Fibroblast of upper back skin (primary cell): ENCODE data around the gene SPSB3.
A peak's percentile ranks its signal among the peaks of the same experiment; 100 is the strongest.
"Not testable (repeated sequence)": the region's sequence is repeated elsewhere in the genome, so short reads cannot be mapped to it uniquely, and the experiment has no call there.

Experiments
- DNase-seq: peaks from one replicate; pipeline ENCODE4 v3.0.0-alpha.2; 2013

Gene SPSB3

DNA sequence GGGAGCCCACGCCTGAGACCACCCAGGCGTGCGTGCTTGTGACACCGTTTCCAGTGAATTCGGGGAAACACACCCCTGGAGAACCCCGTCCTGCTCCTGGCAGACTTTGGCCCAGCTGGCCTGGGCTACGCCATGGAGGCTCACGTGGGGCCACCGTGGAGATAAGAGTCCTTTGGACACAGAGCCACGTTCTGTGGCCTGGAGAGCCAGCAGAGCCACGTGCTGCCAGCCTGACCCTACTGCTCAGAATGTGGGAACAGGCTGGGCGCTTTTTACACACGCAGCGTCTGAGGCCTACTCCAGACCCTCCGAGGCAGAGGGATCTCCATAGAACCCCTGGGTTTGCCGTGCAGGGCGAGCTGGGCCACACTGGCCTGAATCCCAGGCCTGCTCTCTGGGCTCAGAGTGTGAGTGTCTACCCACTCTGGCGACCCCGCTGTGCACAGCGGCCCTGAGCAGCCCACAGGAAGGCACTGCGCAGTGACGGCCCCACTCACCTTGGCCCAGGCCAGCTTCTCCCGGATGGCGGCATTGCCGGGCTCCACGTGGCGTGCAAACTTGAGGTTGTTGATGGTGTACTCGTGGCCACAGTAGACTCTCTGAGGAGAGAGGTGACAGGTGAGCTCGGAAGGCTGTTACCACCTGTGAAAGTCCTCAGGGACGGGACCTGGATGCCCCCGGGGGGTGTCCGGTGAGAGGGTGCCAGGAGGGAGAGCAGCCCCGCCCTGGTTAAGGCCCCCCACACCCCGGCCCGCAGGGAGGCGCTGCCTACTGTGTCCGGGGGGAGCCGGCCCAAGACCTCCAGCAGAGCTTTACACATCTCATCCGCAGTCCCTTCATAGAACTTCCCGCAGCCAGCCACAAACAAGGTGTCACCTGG is 34.3 kb upstream of the SPSB3 start:
- no peak for DNase-seq

DNA sequence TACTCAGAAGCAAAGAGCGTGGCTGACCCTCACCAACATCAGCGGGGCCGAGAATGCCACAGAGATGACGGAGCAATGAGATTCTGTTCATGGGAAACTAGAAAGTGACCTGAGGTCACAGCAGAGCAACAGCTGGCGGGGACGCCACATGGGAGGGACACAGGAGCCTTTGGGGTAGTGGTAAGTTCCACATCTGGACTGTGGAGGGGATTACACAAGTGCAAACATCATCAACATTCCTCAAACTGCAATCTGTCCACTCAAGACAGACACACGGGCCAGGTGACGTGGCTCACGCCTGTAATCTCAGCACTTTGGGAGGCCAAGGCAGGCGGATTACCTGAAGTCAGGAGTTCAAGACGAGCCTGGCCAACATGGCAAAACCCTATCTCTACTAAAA is 33.1 kb upstream of the SPSB3 start:
- no peak for DNase-seq

DNA sequence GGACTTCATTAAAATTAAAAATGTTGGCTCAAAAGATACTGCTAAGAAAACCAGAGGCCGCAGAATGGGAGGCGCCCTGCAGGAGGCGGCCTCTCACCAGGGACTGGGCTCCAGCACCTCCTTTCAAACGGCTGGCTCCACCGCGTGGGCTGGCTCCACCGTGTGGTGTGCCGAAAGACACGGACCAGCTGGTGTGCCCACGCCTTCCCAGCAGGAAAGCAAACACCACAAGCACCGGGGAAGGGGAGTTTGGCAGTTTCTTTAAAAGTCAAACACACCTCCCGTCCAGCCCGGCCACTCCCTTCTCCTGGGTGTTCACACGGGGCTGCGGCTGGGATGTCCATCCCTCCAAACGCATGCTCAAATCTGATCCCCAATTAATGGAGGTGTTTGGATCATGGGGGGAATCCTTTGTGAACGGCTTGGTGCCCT is 30.4 kb upstream of the SPSB3 start:
- peak; percentile 55 for DNase-seq

DNA sequence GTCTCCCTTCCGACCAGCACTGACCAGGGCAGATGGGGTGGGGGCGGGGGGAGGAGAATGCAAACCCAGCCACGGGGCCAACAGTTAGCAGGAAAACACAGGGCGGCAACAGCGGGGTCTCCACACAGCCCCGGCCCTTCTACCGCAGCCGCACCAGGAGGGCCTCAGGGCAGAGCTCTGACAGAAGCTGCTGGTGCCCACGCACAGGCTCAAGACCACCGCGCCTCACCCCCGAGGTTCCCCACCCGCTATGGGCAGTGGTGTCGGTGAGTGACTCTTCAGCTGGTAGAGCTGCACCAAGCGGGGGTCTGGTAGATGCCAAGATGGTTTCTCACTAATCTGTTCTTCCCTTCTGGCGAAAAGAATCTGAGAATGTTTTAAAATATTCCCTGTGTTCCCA is 28.2 kb upstream of the SPSB3 start:
- no peak for DNase-seq

DNA sequence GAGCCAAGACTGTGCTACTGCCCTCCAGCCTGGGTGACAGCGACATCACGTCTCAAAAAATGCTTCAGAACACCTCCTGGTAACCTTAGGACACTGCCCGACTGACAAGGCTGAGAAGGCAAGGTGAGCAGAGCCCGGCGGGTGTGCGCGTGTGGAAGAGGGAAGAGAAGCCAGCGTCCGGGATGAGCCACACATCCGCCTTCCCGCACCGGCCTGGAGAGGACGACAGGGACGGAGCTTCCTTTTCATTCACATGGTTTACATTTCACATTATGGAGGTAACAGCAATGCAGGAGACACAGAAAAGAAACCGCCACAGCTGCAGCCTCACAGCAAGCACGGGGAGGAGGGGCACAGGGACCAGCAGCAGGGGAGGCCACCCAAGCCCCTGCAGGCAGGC is 27.7 kb upstream of the SPSB3 start:
- DNase-seq: no peak

DNA sequence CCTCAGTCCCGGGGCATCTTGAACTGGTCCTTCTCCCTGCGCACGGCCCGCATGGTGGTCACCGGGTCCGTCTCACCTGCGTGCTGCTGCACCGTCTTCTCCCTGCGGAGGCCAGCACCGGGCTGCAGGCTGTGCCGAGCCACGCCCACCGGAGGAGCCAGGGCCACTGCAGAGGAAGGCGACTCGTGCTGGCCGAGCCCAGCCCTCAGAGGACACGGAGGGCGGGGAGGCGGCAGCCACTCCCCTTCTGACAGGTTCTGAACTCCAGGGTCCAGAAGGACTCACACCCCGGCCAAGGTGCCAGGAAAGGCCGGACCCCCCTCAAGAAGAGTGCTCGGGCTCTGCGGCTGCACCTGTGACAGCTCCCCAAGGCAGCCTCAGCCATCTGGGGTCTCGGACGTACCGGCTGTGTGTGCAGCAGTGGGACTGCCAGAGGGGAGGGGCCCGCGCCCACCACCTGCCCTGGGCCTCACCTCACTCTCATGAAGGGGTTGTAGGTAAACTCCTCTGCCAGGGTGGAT is 27.0 kb upstream of the SPSB3 start:
- no peak for DNase-seq

DNA sequence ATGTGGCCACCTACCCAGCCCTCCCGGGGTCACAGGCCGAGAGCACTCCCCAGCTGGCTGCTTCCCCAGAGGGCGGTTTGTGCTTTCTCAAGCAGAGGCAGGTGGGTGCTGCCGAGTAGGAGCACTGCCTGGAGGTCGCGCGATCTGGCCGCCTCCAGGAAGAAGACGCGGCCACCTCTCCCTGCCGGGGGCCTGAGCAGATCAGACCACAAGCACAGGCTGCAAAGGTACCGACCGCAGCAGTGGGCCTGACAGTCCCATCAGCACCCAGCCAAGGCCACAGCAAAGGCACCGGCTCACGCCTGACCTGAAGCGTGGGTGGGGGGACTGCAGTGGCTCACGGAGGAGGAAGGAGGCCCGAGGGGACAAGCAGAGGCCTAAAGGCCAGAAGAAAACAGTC is 26.3 kb upstream of the SPSB3 start:
- no peak for DNase-seq

DNA sequence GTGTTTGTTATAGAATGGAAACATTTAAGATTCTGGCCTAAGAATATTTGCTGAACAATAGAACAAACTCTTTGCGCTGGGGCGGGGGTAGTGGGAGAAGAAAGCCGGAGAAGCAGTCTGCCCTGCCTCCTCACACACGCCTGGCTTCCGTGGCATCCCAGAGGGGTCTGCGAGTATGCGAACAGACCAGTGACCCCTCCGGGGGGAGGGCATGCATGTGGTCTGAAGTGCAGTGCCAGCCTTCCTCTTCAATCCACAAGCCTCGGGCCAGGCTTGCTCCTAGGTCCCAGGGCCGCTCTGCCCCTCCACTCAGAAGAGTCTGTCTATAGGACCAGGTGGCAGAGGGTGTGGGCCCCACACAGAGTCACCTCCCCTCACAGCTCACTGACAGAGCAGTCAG is 25.3 kb upstream of the SPSB3 start:
- no peak for DNase-seq

DNA sequence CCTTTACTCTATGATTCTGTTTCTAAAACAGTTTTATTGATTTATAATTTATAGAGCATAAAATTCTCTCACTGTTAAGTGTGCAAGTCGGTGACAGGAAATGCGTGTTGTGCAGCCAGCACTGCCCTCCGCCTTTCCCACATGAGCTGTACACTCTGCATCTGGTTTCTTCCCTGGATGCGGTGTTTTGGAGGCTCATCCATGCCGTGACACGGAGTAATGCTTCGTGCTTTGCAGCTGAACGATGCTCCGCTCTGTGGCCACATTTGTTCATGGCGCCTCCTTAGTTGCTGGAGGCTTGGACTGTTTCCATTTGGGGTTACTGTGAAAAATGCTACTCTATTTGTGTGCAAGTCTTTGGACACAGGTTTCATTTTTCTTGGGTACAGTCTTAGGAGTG is 18.3 kb upstream of the SPSB3 start:
- no peak for DNase-seq

DNA sequence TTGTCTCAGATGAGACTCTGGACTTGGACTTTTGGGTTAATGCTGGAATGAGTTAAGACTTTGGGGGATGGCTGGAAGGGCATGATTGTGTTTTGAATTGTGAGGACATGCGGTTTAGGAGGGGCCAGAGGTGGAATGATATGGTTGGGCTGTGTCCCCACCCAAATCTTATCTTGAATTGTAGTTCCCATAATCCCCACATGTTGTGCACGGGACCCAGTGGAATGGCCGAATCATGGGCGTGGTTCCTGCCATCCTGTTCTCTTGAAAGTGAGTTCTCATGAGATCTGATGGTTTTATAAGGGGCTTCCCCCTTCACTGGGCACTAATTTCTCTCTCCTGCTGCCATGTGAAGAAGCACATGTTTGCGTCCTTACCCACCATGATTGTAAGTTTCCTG is 16.9 kb upstream of the SPSB3 start:
- not testable (repeated sequence) for DNase-seq

DNA sequence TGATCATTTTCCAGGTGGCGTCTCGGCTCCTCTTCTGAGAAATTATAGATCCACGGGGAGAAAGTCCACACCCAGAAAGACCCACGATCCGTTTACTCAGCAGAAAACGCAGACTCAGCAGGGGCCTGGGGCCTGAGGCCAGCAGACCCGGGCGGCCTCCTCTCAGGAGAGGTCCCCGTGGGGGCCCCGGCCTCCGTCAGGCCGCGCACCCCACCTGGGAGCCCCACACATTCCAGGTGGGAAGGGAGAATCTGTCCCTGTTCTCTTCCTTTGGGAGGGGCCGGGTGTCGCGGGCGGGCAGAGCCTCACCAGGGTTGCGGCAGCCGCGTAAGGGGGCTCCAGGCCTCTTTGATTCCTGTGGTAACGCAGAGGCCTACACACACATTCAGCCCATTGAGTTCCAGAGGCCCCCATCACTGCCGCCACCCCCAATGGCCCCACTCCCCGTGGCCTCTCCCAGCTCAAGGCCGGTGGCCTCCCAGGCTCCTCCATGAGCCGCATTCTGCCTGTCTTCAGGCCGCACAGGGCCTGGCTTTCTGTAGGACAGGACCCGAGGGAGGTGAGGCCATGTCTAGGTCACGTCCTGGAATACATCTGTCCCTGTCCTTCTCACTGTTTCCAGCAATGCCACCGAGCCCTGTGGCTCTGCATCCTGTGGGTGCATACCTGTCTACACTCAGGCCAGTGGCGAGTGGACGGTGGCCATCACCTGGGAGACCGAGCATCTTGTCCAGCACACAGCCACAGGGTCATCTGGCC is 12.7 kb upstream of the SPSB3 start:
- no peak for DNase-seq

DNA sequence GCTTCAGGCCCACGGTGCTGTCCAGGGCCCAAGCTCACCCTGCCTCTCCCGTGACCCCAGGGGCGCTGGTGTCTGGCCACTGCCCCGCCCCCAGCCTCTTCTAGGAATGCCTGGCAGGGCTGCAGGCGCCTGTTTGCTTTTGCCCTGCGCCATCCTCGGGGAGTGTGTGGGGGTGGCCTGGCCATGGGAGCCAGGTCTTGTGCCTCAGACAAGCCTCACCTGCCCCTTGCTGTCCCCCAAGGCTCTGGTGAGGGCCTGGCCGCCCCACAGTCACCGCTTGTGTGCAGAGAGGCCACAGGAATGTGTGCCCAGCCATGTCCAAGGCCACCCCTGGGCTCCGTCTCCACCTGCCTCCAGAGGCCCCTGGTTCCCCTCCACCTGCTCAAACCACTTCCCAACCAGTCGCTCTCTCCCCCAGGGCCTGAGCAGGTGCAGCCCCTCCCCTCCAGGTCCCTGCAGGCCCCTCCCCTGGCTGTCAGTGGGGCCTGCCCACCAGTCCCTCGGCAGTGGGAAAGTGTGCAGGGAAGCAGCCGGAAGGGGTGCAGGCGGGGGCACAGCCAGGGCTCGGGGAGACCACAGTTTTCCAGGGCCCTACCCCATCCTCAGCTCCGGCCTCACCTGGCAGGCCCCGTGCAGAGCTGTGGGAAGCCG is 12.0 kb upstream of the SPSB3 start:
- DNase-seq: no peak

DNA sequence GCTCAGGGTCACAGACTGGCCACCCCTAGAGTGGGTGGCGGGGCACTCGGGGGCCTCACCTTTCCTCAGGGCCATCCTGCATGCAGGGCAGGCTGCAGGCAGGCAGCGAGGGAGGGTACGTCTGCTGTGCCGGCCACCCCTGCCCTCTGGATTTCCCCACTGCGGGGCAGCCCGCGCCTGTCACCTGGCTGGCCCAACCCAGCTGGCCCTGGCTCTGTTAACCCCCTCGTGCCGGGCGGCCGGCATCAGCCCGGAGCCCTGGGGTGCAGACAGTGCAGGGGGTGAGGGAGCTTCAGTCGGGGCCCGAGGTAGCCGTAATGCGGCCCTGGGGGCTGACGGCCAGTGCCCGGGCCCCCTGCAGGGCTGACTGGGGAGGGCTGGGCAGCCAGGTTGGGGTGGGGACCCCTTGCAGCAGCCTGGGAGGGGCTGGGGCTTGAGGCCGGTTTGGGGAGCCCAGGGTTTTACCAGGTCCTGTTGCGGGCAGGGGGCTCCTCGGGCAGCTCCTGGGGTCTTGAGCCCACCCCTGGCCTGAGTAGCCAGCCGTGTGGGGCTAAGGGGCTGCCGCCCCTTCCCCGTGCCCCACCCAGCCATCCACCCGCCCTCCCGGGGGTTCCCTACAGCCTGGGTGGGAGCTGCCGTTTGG is 11.3 kb upstream of the SPSB3 start, which contains the start of gene IGFALS:
Gene IGFALS, minus strand, starts transcription at position 128 of the 643 bp plus-strand sequence. Its CDS starts 53 bp downstream, at position 75.
- no peak for DNase-seq

DNA sequence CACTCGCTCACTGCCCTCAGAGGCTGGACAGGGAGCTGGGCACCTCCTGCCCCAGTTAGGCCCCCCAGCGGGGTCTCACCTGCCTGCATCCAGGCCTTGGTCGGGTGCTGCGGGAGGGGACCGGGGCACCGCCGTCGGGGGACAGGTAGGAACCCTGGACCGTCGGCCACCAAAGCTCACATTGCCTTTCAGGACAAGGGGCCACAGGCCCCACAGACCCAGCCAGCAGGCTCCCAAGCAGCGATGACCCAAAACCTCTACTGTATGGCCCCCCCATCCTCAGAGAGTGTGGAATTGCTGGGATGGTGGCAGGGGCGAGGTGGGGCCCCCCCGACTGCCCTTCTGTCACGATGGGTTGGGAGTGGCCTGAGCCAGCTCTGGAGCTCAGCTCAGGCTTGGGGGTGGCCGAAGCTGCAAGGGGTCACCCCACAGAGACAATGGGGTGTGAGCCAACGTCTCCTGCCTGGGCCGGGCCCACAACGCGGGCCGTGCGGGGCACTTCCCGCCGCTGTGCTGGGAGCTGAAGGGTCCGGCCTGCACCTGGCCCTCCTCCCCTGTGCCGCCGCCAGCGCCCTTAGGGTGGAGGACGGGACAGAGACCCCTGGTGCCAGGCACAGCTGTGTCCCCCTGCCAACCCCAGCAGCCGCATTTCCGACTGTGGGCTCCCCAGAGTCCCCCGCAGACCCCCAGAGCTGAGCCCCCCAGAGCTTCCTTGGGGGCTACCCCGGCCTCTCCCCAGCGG is 10.6 kb upstream of the SPSB3 start:
- DNase-seq: no peak

DNA sequence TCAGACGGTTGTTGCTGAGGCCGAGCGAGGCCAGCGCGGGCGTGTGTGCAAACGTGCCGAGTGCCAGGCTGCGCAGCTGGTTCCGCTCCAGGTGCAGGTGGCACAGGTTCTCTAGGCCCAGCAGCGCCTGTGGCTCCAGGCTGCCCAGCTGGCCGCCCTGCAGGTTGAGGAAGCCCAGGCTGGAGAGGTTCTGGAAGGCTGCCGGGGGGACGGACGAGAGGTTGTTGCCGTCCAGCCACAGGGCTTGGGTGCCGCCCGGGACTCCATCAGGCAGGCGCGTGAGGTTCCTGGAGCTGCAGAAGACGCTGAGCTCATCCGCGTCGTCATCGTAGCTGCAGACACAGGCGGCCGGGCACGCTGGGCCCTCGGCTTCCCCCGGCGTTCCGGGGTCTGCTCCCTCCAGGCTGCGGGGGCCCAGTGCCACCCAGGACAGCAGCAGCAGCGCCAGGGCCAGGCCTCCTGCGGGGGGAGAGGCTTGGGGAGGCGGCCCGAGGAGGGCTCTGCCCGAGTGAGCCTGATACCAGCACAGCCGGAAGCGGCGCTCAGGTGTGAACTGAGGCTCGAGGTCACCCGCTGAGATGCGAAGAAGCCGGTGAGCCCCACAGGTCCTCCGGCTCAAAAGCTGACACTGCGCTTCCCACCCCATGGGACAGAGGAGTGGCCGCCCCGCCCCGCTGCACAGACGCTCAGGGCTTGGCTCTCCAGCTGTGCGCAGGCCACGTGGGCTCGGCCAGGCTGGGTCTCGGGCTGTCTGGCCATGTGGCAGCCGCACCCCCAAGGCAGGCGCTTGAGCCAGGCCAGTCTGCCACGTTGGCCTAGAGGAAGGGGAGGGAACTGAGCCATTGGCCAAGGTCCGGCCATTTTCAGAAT is 9.8 kb upstream of the SPSB3 start:
- DNase-seq: no peak

DNA sequence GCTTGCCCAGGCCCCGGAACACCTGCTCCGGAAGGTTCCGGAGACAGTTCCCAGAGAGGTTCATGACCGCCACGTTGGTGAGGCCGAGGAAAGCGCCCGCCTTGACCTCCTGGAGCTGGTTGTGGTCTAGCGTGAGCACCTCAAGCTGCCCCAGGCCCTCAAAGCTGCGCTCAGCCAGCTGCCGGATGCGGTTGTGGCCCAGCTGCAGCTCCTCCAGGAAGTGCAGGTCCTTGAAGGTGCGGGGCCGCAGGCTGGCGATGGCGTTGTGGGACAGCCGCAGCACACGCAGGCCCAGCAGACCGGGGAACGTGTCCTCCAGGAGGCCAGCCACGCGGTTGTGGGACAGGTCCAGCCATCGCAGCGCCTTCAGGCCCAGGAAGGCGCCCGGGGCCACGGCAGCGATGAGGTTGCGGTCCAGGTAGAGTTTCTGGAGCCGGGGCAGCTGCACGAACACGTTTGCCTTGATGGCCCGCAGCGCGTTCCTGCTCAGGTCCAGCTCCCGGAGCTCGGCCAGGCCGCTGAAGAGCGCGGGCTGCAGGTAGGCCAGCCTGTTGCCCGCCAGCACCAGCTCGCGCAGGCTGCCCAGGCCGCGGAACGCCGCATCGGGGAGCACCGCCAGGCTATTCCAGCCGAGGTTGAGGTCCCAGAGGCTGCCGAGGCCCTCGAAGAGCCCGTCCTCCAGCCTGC is 9.0 kb upstream of the SPSB3 start:
- no peak for DNase-seq

DNA sequence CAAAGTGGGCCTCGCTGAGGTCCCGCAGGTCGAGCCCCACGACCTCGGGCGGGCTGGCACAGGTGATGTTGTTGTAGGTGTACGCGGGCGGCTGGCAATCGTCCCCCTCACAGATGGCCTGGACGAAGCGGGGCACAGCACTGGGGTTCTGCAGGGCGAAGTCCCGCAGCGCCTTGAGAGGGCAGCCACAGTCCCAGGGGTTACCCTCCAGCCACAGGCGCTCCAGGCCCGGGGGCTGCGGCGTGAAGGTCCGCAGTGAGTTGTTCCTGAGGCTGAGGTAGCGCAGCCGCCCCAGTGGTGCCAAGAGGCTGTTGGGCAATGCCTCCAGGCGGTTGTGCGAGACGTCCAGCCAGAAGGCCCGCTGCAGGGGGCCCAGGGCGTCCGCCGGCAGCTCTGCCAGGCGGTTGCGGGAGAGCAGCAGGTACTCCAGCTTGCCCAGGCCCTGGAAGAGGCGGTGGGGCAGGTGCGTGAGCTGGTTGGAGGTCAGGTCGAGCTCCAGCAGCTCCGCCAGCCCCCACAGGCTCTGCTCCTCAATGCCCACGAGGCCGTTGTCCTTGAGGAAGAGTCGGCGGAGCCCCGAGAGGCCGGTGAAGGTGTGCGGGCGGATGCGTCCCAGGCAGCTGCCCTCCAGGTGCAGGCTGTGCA is 8.4 kb upstream of the SPSB3 start:
- DNase-seq: no peak

DNA sequence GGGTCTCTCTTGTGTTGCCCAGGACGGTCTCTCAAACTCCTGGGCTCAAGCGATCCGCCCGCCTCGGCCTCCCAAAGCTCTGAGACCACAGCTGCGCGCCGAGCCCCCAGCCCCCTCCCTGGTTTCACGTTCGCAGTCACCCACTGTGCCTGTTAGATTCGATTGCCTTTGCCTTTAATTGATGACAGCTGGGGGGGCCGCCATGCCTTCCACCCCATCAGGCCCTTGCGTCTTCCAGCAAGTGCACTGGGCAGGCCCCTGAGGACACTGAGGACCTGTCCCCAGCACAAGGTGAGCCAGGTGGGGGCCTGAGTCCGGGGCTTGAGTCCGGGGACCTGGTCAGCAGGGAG is 7.9 kb upstream of the SPSB3 start:
- no peak for DNase-seq

DNA sequence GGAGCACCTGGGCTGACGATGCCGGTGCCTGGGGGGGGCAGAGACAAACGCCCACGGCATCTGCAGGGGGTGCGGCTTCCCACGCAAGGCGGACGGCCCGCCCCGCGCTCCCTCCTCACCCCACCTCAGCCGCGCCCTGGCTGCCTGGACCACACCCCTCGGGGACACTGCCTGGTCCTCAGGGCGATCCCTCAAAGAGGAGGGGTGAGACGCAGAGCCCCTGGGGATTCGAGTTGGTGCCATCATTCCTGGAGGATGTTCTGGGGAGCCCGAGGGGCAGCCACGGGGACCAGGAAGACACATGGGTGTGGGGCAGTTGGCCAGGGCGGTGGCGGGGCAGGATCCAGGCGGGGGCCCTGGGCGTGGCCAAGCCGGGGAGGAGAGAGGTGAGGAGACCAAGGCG is 7.3 kb upstream of the SPSB3 start:
- no peak for DNase-seq

DNA sequence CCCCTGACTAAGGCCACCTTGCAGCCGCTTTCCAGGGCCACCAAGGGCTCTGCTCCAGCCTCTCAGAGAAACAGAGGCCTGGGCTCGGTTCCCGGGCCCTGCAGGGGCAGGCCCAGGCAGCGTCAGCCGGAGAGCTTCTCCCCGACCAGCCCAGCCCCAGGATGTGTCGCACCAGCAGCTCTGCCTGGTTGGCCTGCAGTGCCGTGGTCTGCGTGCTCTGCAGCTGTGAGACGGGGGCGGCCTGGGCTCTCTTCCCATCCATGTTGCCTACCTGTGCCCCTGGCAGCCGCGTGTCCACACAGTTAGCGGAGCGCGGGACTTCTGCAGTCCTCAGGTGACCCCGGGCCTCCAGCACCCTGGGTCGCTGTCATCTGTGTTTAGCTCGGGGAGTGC is 6.3 kb upstream of the SPSB3 start:
- DNase-seq: no peak
